Pericardium fibroblast (primary cell): ENCODE measurements around the gene ZNF263. TPM values are rescaled to one million over a fixed set of nuclear protein-coding genes. Genes with fewer than 3 reads are reported as not detected.

Experiments
- total RNA-seq: library from RNA; depleted of rRNA; stranded (reverse); fragments of >200 nt; gene quantifications from 2 replicates; pipeline ENCODE4 v1.2.3, GENCODE V29; 2015

The ZNF263 gene
- 38.0 and 49.0 TPM in 2 replicates for total RNA-seq

DNA sequence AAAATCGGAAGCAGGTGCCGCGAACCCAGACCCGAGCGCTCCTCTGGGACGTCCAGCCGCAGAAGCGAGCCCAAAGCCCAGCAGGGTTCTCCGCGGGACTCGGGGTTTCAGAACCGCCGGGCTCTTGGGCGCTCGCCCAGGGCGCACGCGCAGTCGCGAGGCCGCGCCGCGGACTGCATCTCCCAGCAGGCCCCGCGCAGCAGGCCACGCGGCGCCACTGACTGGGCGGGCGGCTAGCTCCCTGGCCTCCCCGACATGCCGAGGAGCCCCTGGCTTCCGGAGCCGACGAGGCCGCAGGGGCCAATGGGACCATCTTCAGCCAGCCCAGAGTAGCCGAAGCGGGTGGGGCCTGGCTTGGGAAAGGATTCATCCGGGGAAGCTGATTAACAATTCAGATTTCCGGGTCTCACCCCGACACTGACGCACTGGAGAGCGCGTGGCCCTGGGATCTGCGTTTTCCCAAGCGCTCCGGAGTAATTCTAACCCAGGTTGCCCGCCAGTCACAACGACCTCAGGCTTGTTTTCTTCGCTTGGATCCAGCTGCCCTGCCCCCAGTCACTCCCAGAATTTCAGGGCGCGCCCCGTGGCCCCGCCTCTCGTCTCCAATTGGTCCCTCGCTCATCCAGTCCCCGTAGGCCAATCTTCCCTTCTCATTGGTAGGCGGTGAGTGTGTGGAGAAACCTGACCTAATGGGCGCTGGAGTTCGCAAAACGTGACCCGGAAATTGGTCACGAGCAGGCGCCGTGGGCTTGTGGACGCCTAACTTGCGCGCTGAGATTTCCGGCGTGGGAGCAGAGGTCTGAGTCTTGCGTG, at the start of gene ZNF263:
TSS of gene ZNF263 (plus strand) at position 762 of the 813 bp plus-strand sequence. CDS start 328 bp downstream, outside the sequence.

DNA sequence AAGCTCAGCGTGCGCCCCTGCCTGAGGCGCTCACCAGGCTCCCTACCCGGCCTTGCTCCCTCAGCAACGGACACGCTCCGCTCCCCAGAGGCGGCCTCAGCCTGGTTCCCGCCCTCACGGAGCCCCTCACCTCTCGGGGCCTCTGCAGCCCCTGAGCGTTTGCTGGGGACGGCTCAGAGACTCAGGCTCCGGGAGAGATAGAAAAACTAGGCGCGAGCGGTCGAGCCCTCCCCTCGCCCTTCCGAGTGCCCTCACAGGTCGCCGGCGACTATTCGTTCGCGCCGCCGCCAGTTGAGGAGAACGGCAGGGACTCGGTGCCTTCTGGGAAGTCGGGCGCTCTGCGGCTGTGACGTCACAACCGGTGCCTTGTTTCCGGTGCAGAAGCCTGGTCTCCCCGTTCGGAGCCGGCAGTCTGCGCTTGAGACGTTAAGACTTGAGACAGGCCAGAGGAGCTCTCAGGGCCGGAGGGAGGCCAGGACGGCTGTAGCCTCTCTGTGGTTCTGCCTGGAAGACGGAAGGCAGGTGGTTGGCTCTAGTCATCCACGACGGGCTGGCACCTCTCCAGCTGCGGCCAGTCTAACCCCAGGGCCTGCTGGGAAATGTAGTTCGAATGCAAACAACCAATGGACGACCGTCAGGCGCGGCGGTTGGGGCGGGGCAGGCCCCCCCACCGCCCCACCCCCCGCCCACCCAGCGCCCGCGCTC, 48.3 kb upstream of the ZNF263 start, which contains the start of gene ZNF200:
TSS of gene ZNF200 (minus strand) at position 302 of the 705 bp plus-strand sequence. CDS start 1,403 bp downstream, outside the sequence.

DNA sequence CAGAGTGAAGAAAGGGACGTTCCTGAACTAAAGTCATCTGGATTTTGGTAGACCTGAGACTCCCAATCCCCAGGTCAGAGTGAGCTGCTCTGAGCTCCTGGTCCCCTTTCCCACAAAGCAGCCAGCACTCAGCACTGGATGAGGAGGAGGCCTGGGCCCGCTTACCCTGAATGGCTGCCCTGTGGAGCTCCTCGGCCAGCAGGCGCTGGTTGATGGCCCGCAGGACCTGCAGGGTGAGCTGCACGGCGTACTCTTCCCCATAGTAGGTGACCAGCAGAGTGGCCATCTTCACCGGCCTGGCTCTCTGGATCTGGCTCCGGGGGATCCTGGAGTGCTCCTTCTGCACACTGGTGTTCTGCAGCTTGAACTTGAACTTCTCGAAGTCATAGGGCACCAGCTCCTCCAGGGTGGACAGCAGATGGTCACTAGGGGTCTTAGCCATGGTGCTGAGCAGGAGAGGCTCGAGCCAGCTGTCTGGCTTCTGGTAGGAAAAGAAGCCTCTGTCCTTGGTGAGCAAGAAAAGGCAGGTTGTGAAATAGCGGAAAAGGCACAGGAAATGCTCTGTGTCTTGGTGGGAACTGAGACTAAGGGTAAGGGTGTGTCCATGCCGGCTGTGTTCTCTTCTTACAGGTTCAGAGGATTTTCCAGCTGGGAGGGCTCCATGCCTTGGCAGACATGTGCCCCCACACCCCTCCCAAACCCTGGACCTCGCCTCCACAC, 27.0 kb upstream of the ZNF263 start, which contains the start of gene MEFV:
TSS of gene MEFV (minus strand) at position 488 of the 720 bp plus-strand sequence. CDS start at position 442, 46 bp downstream.

DNA sequence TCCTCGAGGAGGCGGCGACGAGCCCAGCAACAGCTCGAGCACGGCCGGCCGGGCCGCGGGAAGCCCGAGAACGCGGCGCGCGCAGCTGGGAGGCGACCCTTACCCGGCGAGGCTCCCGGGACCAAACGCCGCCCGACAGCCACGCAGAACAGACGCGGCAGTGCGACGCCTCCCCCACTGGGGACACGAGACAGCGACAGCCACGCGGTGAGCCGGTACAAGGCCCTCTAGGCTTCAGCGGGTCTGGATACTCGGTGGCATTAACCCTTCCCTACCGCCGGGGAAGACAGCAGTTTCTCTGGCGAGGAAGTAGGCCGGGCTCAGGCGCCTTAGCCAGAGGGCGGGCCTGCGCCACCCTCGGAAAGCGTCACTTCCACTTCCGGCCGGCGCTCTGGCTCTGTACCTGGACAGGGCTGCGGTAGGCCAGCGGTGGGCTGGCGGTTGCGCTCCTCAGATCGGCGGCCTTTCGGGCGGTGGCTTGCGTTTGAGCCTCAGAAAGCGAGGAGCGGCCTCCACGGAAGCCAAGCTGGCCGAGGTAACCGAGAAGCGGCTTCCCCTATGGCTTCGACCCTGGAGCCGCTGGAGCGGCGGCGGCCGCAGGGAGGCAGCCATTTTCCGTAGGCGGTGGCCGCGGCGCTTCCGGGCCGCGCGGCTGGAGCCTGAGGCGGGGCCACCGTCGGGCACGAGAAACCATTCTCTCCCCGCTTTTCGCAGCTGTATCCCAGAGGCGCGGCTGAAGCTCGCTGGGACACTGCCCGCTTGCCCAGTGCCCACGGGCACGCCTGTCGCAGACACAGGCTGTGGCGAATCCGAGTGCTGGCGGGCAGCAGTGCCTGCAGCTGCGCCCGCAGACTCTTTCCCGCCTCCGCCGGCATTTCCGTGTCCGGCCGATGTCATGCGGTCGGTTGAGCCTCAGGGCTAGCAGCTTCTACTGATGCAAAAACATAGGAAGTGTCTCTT, 22.1 kb downstream of the ZNF263 start, which contains the start of the genes TIGD7 and ZNF75A:
TSS of gene TIGD7 (minus strand) at position 322 of the 960 bp plus-strand sequence. CDS start 4,816 bp downstream, outside the sequence.
TSS of gene ZNF75A (plus strand) at position 389 of the 960 bp plus-strand sequence. CDS start 2,932 bp downstream, outside the sequence.

Other genes starting within 250 kb of the ZNF263 start
- gene BICDL2, start 246.5 kb upstream of the ZNF263 start, total RNA-seq = 0.23 TPM in 1 of 2 replicates, not detected in the other
- gene MMP25, start 236.9 kb upstream of the ZNF263 start, total RNA-seq = under 0.01 TPM in 1 of 2 replicates, not detected in the other
- gene IL32, start 217.9 kb upstream of the ZNF263 start, total RNA-seq = 10.7 and 13.4 TPM in 2 replicates
- not detected in 2 replicates for gene ZSCAN10, start 184.2 kb upstream of the ZNF263 start, total RNA-seq
- 10.3 and 10.6 TPM in 2 replicates for gene ZNF205, start 170.9 kb upstream of the ZNF263 start, total RNA-seq
- 6.2 and 8.9 TPM in 2 replicates for gene ZNF213, start 148.5 kb upstream of the ZNF263 start, total RNA-seq
- gene OR1F1, start 95.3 kb upstream of the ZNF263 start, total RNA-seq = not detected in 2 replicates
- gene ZNF200, start 48.3 kb upstream of the ZNF263 start, total RNA-seq = 6.1 and 9.9 TPM in 2 replicates
- gene MEFV, start 26.9 kb upstream of the ZNF263 start, total RNA-seq = not detected in 2 replicates
- gene TIGD7, start 21.9 kb downstream of the ZNF263 start, total RNA-seq = 2.3 TPM in 2 replicates
- 8.9 and 20.7 TPM in 2 replicates for gene ZNF75A, start 22.0 kb downstream of the ZNF263 start, total RNA-seq
- gene OR2C1, start 72.4 kb downstream of the ZNF263 start, total RNA-seq = 0.77 TPM in 1 of 2 replicates, not detected in the other
- 10.3 and 12.1 TPM in 2 replicates for gene ZSCAN32, start 117.5 kb downstream of the ZNF263 start, total RNA-seq
- gene ZNF174, start 117.7 kb downstream of the ZNF263 start, total RNA-seq = 6.6 and 7.0 TPM in 2 replicates
- gene ZNF597, start 160.0 kb downstream of the ZNF263 start, total RNA-seq = 1.1 and 2.5 TPM in 2 replicates
- gene NAA60, start 160.2 kb downstream of the ZNF263 start, total RNA-seq = 19.1 and 34.0 TPM in 2 replicates
- gene C16orf90, start 212.0 kb downstream of the ZNF263 start, total RNA-seq = not detected in 2 replicates
- gene CLUAP1, start 217.5 kb downstream of the ZNF263 start, total RNA-seq = 7.8 and 14.8 TPM in 2 replicates